Right atrium auricular region (tissue), 2 donors: ENCODE data around the gene ADGRG6. TPM values are rescaled to one million over a fixed set of nuclear protein-coding genes. Genes with fewer than 3 reads are reported as not detected.

ENCODE experiments used
- DNase-seq: peaks from one replicate; pipeline ENCODE4 v3.0.0-alpha.2; 2019; ENCODE audit warnings: low spot score
- H3K27ac ChIP-seq, 2 donors: fragments of 200-600 bp; sonication (generic); 1 replicate in 1 of 2; 2 replicates in 1 of 2; pipeline ENCODE4 v1.5.1; 2016 to 2019
- H3K27me3 ChIP-seq, 2 donors: fragments of 200-600 bp; sonication (generic); one replicate each; pipeline versions ENCODE4 v1.5.1 to v1.6.0; 2017 to 2019
- H3K36me3 ChIP-seq: fragments of 200-600 bp; sonication (generic); one replicate; pipeline ENCODE4 v1.5.1; 2016
- H3K4me1 ChIP-seq, 2 donors: fragments of 200-600 bp; sonication (generic); one replicate each; pipeline versions ENCODE4 v1.5.1 to v1.6.0; 2017 to 2019
- H3K4me3 ChIP-seq, 2 donors: fragments of 200-600 bp; sonication (generic); 1 replicate in 1 of 2; 2 replicates in 1 of 2; pipeline ENCODE4 v1.5.1; 2017 to 2019; ENCODE audit warnings: mild to moderate bottlenecking in 1 of 2, moderate library complexity in 1 of 2
- H3K9me3 ChIP-seq, 2 donors: fragments of 200-600 bp; sonication (generic); one replicate each; pipeline ENCODE4 v1.5.1; 2019
- CTCF ChIP-seq, 2 donors: fragments of 200-600 bp; sonication (generic); IDR thresholded peaks; one replicate each; pipeline ENCODE4 v1.5.1; 2019; ENCODE audit warnings: antibody characterized with exemption in 2 of 2
- total RNA-seq, 2 donors: library from RNA; depleted of rRNA; stranded (reverse); fragments of >200 nt; gene quantifications; one replicate each; pipeline ENCODE4 v1.1.0, GENCODE V29; 2016

Gene ADGRG6
- total RNA-seq, 2 donors from 2014 or later = 9.2 to 20.6 TPM

GRCh38 chr6:142481466-142481865 is 179.7 kb downstream of the ADGRG6 start:
- H3K9me3 ChIP-seq = no peaks in the 10 kb centered on the region
- H3K4me1 ChIP-seq = no peaks in the 10 kb centered on the region
- no peak overlapping the region for H3K27ac ChIP-seq
- no peak for DNase-seq
- TF ChIP-seq CTCF (IDR thresholded peaks at IDR 0.05) = no peak
- no peaks in the 10 kb centered on the region for H3K27me3 ChIP-seq
- no peak overlapping the region for H3K4me3 ChIP-seq
- no peaks in the 10 kb centered on the region for H3K36me3 ChIP-seq

DNA sequence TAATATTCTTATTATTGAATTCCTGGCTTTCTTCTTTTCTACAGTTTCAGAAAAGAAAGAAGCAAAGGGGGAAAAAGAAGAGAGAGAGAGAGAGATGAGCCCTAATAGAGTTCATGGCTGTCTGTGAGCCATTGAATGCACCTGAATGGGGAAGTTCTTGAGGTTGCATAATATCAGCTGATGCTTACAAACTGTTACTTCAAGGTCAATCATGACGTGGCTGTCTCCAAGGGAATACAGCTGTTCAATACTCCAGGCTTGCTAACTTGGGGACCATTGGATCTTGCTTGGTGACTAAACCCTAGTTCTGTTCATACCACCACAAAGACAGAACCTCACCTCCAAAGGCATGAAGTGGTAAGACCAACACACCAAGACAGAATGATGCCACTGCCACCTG is 180.4 kb downstream of the ADGRG6 start:
- Histone ChIP-seq H3K4me3 (no peak overlapping the region), H3K27me3 (no peaks in the 10 kb centered on the region), H3K9me3 (no peaks in the 10 kb centered on the region), H3K4me1 (no peaks in the 10 kb centered on the region), H3K27ac (no peak overlapping the region), H3K36me3 (no peaks in the 10 kb centered on the region)
- no peak for TF ChIP-seq CTCF (IDR thresholded peaks at IDR 0.05)
- DNase-seq = no peak

DNA sequence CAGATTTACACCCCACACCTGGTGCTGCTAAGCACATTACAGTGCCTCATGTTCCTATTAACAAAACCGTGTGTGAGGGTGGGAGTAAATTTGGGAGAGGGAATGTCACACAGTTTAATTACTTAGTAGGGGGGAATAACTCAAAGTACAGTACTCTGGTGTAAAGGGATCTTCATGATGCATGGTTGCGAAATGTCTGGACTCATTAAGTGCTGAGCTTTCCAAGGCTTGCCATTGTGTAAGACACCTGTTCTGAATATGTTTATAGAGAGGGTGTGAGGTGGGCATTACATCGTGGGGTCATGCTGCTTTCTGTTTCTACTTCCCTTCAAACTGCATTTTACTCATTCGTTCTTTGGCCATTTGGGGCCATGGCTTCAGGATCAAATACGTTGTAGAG is 181.2 kb downstream of the ADGRG6 start:
- no peaks in the 10 kb centered on the region for H3K9me3 ChIP-seq
- no peak overlapping the region for H3K4me3 ChIP-seq
- no peaks in the 10 kb centered on the region for H3K36me3 ChIP-seq
- TF ChIP-seq CTCF (IDR thresholded peaks at IDR 0.05) = no peak
- DNase-seq = no peak
- H3K4me1 ChIP-seq = no peaks in the 10 kb centered on the region
- no peaks in the 10 kb centered on the region for H3K27me3 ChIP-seq
- H3K27ac ChIP-seq = no peak overlapping the region

DNA sequence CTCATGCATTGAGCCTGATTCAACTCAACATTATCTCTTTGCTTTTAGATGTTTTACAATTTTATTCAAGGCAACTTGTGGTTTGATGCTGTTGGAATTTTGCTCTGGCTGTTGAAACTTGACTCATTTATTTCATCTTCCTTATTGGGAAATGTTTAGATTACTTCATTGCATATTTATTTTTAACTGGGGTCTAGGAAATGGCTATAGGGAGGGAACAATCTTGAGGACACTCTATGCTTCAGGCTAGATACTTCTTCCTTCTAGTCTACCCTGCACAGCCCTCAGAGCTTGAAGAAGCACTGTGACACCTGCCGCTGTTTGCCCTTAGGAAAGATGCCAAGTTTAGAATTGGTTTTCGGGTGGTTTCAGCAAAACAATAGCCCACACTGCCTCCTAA is 183.4 kb downstream of the ADGRG6 start:
- TF ChIP-seq CTCF (IDR thresholded peaks at IDR 0.05) = no peak
- Histone ChIP-seq H3K27me3 (no peaks in the 10 kb centered on the region), H3K9me3 (no peaks in the 10 kb centered on the region), H3K4me3 (no peak overlapping the region), H3K27ac (no peak overlapping the region), H3K36me3 (no peaks in the 10 kb centered on the region), H3K4me1 (no peaks in the 10 kb centered on the region)
- DNase-seq = no peak

- no peak for DNase-seq
- TF ChIP-seq CTCF (IDR thresholded peaks at IDR 0.05) = no peak
- H3K36me3 ChIP-seq = no peaks in the 10 kb centered on the region
- no peak overlapping the region for H3K4me3 ChIP-seq
- H3K4me1 ChIP-seq = no peaks in the 10 kb centered on the region
- H3K27ac ChIP-seq = no peak overlapping the region
- no peaks in the 10 kb centered on the region for H3K9me3 ChIP-seq
- H3K27me3 ChIP-seq = no peaks in the 10 kb centered on the region
Measured at GRCh38 chr6:142489722-142490610, 188.2 kb downstream of the ADGRG6 start.

Other genes starting within 250 kb of the ADGRG6 start
- not detected for gene GJE1, start 169.1 kb upstream of the ADGRG6 start, total RNA-seq
- gene NMBR, start 154.9 kb upstream of the ADGRG6 start, total RNA-seq = not detected
- 10 to 100 TPM; 28.2 to 36.4 TPM for gene VTA1, start 154.7 kb upstream of the ADGRG6 start, total RNA-seq